H1 (cell line): ENCODE measurements around the gene CALD1. TPM values are rescaled to one million over a fixed set of nuclear protein-coding genes. Genes with fewer than 3 reads are reported as not detected.

ENCODE experiments used
- GTF2F1 ChIP-seq: IDR thresholded peaks from 2 replicates; pipeline ENCODE4 v1.6.1; 2012; ENCODE audit warnings: low read depth, low read length, improper control_type of control experiment, borderline replicate concordance
- polyA plus RNA-seq, 7 experiments: library from polyadenylated mRNA; depleted of rRNA in 3 of 7; stranded (reverse) in 5 of 7; unstranded in 2 of 7; fragments of >200 nt in 5 of 7; fragments of 200-250 nt in 2 of 7; gene quantifications; 1 replicate in 5 of 7; 2 replicates in 1 of 7; 4 replicates in 1 of 7; pipeline versions ENCODE4 v1.2.1 to v1.2.3, GENCODE V29; 2011 to 2013; ENCODE audit warnings: missing spikeins in 2 of 7, mixed read lengths in 2 of 7
- total RNA-seq: library from RNA; stranded (reverse); fragmentation: NEBNext Ultra II Directional; extraction: Animal tissue kit (Norgen Biotek cat#: 25700); gene quantifications from 2 replicates; pipeline ENCODE4 v1.2.1, GENCODE V29; 2021

The CALD1 gene
- total and polyA plus RNA-seq, 2 of the 8 experiments (the other 6 are each of a cell fraction or from before 2014, with no cell fraction given), result 34.3 to 177 TPM

GRCh38 chr7:134832367-134832766 lies 52.9 kb downstream of the CALD1 start (continued):
- no peak for TF ChIP-seq GTF2F1
